Activated CD4-positive, CD25-positive, alpha-beta regulatory T cell treated with anti-CD3 and anti-CD28 coated beads, Interleukin-2, amount 50 U/mL, for 16 hours (primary cell): ENCODE data around the gene FLYWCH2.
"Not testable (repeated sequence)": the region's sequence is repeated elsewhere in the genome, so short reads cannot be mapped to it uniquely, and the experiment has no call there.

ENCODE experiments used
- DNase-seq: peaks from one replicate; pipeline ENCODE4 v3.0.0-alpha.2; 2020; ENCODE audit warnings: low read depth, low spot score

Gene FLYWCH2

GRCh38 chr16:2937170-2937569 is 54.2 kb downstream of the FLYWCH2 start:
- no peak for DNase-seq

GRCh38 chr16:2938206-2938605 is 55.2 kb downstream of the FLYWCH2 start:
- DNase-seq = no peak

GRCh38 chr16:2939968-2940367 is 57.0 kb downstream of the FLYWCH2 start:
- no peak for DNase-seq

DNA sequence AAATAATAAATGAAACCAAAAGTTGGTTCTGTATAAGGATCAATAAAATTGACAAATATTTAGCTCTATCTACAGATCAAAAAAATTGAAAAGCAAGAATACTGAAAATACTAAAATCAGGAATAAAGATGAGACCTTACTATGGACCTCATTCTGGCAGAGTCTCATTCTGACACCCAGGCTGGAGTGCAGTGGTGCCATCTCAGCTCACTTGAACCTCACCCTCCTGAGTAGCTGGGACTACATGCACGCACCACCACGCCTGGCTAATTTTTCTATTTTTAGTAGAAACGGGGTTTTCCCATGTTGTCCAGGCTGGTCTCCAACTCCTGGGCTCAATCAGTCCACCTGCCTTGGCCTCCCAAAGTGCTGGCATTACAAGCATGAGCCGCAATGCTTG is 59.0 kb downstream of the FLYWCH2 start:
- DNase-seq = no peak

GRCh38 chr16:2943716-2944115 is 60.7 kb downstream of the FLYWCH2 start:
- DNase-seq = not testable (repeated sequence)

DNA sequence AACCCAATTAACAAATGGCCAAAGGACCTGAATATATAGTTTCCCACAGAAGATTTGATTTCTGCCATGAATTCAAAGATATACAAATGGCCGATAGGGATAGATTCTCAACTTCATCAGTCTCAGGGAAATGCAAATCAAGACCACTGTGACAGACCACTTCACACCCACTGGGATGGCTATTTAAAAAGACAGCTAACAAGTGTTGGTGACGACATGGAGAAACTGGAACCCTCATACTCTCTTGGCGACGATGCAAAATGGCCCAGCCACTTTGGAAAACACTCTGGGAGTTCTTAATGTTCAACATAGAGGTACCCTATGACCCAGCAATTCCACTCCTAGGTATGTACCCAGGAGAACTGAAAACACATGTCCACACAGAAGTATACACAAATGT is 63.6 kb downstream of the FLYWCH2 start:
- no peak for DNase-seq
